Measurements from ENCODE around the gene EFHC2. TPM values are rescaled to one million over a fixed set of nuclear protein-coding genes. Genes with fewer than 3 reads are reported as not detected.
A peak's percentile ranks its signal among the peaks of the same experiment; 100 is the strongest.

EFHC2 gene
- total and polyA plus RNA-seq, 10 of the 15 experiments (the other 5 are each of a cell fraction or from before 2014, with no cell fraction given) = 0.56 TPM; not detected in 9

DNA sequence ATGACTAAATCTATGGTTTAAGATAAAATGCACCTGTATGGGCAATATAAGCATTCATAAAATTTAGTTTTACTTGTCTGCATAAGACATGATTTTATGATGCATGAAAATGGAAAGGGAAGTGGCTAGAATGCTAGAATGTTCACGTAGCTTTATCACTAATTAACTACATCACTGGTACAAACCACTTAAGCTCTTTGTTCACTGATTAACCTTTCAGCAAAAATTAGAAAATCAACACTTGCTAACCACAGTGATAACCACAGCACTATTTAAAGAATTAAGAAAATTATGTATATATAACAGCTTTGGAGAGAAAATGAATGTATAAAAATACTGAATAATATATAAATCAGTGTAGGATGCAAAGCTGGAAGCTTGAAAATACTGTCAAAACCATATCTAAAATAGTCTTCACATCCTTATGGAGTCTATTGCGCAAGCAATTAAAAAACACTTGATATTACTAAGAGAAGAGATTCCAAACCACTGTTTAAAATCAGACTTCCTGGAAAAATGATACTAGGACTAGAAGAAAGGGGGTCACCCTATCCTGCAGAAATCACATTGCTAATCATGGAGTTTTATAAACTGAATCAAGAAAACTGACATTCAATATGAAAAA is 51.9 kb downstream of the EFHC2 start:
- CTCF ChIA-PET = interaction anchor here (0.8 kb wide), 1 partner anchor 16 kb away, joined by 3 read pairs; no protein-coding TSS in a partner anchor
- POLR2A ChIA-PET = no interaction called here
- TF ChIP-seq, protein P1, sequence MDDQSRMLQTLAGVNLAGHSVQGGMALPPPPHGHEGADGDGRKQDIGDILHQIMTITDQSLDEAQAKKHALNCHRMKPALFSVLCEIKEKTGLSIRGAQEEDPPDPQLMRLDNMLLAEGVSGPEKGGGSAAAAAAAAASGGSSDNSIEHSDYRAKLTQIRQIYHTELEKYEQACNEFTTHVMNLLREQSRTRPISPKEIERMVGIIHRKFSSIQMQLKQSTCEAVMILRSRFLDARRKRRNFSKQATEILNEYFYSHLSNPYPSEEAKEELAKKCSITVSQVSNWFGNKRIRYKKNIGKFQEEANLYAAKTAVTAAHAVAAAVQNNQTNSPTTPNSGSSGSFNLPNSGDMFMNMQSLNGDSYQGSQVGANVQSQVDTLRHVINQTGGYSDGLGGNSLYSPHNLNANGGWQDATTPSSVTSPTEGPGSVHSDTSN (IDR thresholded peaks at IDR 0.05; ENCODE audit: insufficient replicate concordance, low read depth, low read length) = no peak
- TF ChIP-seq CBX5 (IDR thresholded peaks at IDR 0.05; ENCODE audit: low read depth) = no peak
- TF ChIP-seq IKZF2 (IDR thresholded peaks at IDR 0.05) = peak in 1 of 2 experiments; percentile 25; a peak in 2 of 4 replicates
- no peak for TF ChIP-seq ZBTB40 (IDR thresholded peaks at IDR 0.05; ENCODE audit: borderline replicate concordance)
- peak; percentile 84 for TF ChIP-seq MEF2B (IDR thresholded peaks at IDR 0.05; ENCODE audit: partially characterized antibody, poor library complexity, severe bottlenecking)
- no peak for TF ChIP-seq BRCA1 (IDR thresholded peaks at IDR 0.05; ENCODE audit: low read depth, low read length)
- TF ChIP-seq ZBTB4 (CRISPR knock-in tag; IDR thresholded peaks at IDR 0.05) = no peak
- TF ChIP-seq SIN3A (IDR thresholded peaks at IDR 0.05; ENCODE audit: low read depth, low read length) = no peak
- no peak for TF ChIP-seq CBFB (IDR thresholded peaks at IDR 0.05; ENCODE audit: low read depth)
- TF ChIP-seq GATAD2B (conservative IDR thresholded peaks at IDR 0.05; ENCODE audit: low read depth) = no peak
- TF ChIP-seq GABPA (IDR thresholded peaks at IDR 0.05; ENCODE audit: low read depth) = no peak
- no peak for TF ChIP-seq ETV6 (conservative IDR thresholded peaks at IDR 0.05 in 1 of 2, IDR thresholded peaks at IDR 0.05 in 1 of 2; ENCODE audit: borderline replicate concordance in 1 of 2, low read depth in 1 of 2)
- no peak for TF ChIP-seq RCOR1 (conservative IDR thresholded peaks at IDR 0.05; ENCODE audit: low read depth, low read length)
- peak; percentile 97 for TF ChIP-seq MTA2 (IDR thresholded peaks at IDR 0.05; ENCODE audit: low read depth)
- no peak for TF ChIP-seq STAT1 (conservative IDR thresholded peaks at IDR 0.05)
- no peak for TF ChIP-seq POLR2AphosphoS5 (IDR thresholded peaks at IDR 0.05; ENCODE audit: low read length)

More for the DNA sequence above, 51.9 kb downstream of the EFHC2 start:
- DNase-seq (ENCODE audit: low read depth, low spot score) (no peak), FAIRE-seq (no peak), ATAC-seq (peak; percentile 68)
- SMC1A ChIA-PET (ENCODE audit: uncharacterized antibody, unreplicated experiment) = interaction anchor here (1.0 kb wide), 1 partner anchor 39 kb away, joined by 3 read pairs; no protein-coding TSS in a partner anchor
- H3K36me3 ChIP-seq (ENCODE audit: control insufficient read depth in 2 of 2, insufficient read depth in 2 of 2, low read length in 1 of 2) = no peaks in the 10 kb centered on the region
- H3K9me3 ChIP-seq (replicated peaks; ENCODE audit: control insufficient read depth, insufficient read depth, low read length) = no peaks in the 10 kb centered on the region; the same call in 2 of the 3 replicates
- RAD21 ChIA-PET (ENCODE audit: unreplicated experiment) = interaction anchor here (1.2 to 1.6 kb wide), 2 partner anchors 39 to 48 kb away, joined by 3 to 4 read pairs; no protein-coding TSS in a partner anchor
- in situ Hi-C loops (cut with MboI) (no loop called here), intact Hi-C loops (cut with micrococcal nuclease; ENCODE audit: unreplicated experiment) (no loop called here)
- H3K9ac ChIP-seq (ENCODE audit: control insufficient read depth, insufficient read depth, low read length) = no peak overlapping the region
- no peak overlapping the region for H3K4me2 ChIP-seq (ENCODE audit: control insufficient read depth, insufficient read depth)
- H2AFZ ChIP-seq (ENCODE audit: control insufficient read depth, low read depth, low read length) = no peak overlapping the region
- no peaks in the 10 kb centered on the region for H3K79me2 ChIP-seq (ENCODE audit: control insufficient read depth, insufficient read depth, low read length)
- no peaks in the 10 kb centered on the region for H3K27me3 ChIP-seq (replicated peaks in 1 of 2; ENCODE audit: control insufficient read depth in 2 of 2, insufficient read depth in 2 of 2, low read length in 1 of 2)
- BruUV-seq (replicated peaks) = no TSS peak
- 48% methylated on average over 2 of the region's 2 CpGs for WGBS (ENCODE audit: insufficient coverage, insufficient replicate concordance, low lambda C conversion rate, missing lambda C conversion rate)
- no peaks in the 10 kb centered on the region for H3K4me1 ChIP-seq (ENCODE audit: control insufficient read depth, insufficient read depth, low read length)
- no peak overlapping the region for H3K27ac ChIP-seq (ENCODE audit: control insufficient read depth, insufficient read depth)
- no peak overlapping the region for H3K4me3 ChIP-seq
- no peaks in the 10 kb centered on the region for H4K20me1 ChIP-seq (ENCODE audit: control insufficient read depth, insufficient read depth)

All from GM12878 (cell line).